Heart right ventricle (tissue), 16 donors: ENCODE results near the gene LRRC8D. TPM values are rescaled to one million over a fixed set of nuclear protein-coding genes. Genes with fewer than 3 reads are reported as not detected.

Source experiments
- ATAC-seq, 8 donors: fragments of 200-7000 bp; cut with Tn5 transposase; one replicate each; pipeline ENCODE4 v1.9.1; 2020; ENCODE audit warnings: mild to moderate bottlenecking in 8 of 8, moderate library complexity in 8 of 8, moderate number of reproducible peaks in 1 of 8
- DNase-seq, 2 donors: peaks; one replicate each; pipeline ENCODE4 v3.0.0-alpha.2; 2020
- H3K27ac ChIP-seq, 10 donors: fragments of 200-600 bp; sonication (generic) in 2 of 10; one replicate each; pipeline versions ENCODE4 v1.5.0 to v1.8.0; 2020 to 2022; ENCODE audit warnings: mild to moderate bottlenecking in 3 of 10
- H3K27me3 ChIP-seq, 7 donors: fragments of 200-600 bp; one replicate each; pipeline ENCODE4 v1.8.0; 2021 to 2022; ENCODE audit warnings: mild to moderate bottlenecking in 2 of 7
- H3K36me3 ChIP-seq, 9 donors: fragments of 200-600 bp; sonication (generic) in 1 of 9; one replicate each; pipeline versions ENCODE4 v1.5.0 to v1.8.0; 2020 to 2022; ENCODE audit warnings: mild to moderate bottlenecking in 2 of 9
- H3K4me1 ChIP-seq, 9 donors: fragments of 200-600 bp; sonication (generic) in 1 of 9; one replicate each; pipeline versions ENCODE4 v1.5.0 to v1.8.0; 2020 to 2022; ENCODE audit warnings: mild to moderate bottlenecking in 4 of 9
- H3K4me3 ChIP-seq, 10 donors: fragments of 200-600 bp; sonication (generic) in 2 of 10; one replicate each; pipeline versions ENCODE4 v1.5.0 to v1.8.0; 2020 to 2022; ENCODE audit warnings: mild to moderate bottlenecking in 7 of 10, moderate library complexity in 2 of 10
- H3K9me3 ChIP-seq, 11 donors: fragments of 200-600 bp in 10 of 11; sonication (generic) in 2 of 11; one replicate each; pipeline versions ENCODE4 v1.5.0 to v1.8.0; 2013 to 2022; ENCODE audit warnings: mild to moderate bottlenecking in 2 of 11, control low read depth in 1 of 11, moderate library complexity in 1 of 11
- WGBS, 2 donors: extraction: QIAGEN DNeasy Blood & Tissue Kit; methylation state at CpG; one replicate each; pipeline ENCODE4 v1.1.7; 2013; ENCODE audit warnings: inconsistent platforms in 1 of 2; 5-methylcytosine and 5-hydroxymethylcytosine counted together
- intact Hi-C, 10 donors: fragments of 100-400 bp; cut with DNase I; formaldehyde crosslinking; loops; one replicate each; pipeline versions ENCODE4 v1.11.1 to v1.14.2; 2022
- polyA plus RNA-seq, 2 donors: library from polyadenylated mRNA; stranded (reverse); fragments of 200-250 nt; gene quantifications; one replicate each; pipeline ENCODE4 v1.2.3, GENCODE V29; 2013
- total RNA-seq, 10 donors: library from RNA; stranded (reverse); fragmentation: NEBNext Ultra II Directional in 3 of 10; extraction: Animal tissue kit (Norgen Biotek cat#: 25700) in 3 of 10; gene quantifications; one replicate each; pipeline versions ENCODE4 v1.2.1 to v1.2.4, GENCODE V29; 2021 to 2023
- TF ChIP-seq, protein P1 (sequence below), 9 donors: fragments of 200-600 bp; sonication (generic) in 2 of 9; IDR thresholded peaks; one replicate each; pipeline versions ENCODE4 v1.5.0 to v1.8.0; 2021 to 2022; ENCODE audit warnings: antibody characterized with exemption in 9 of 9, mild to moderate bottlenecking in 5 of 9, moderate library complexity in 1 of 9
- donor health status: Arrhythmogenic right ventricular cardiomyopathy.
- donor health status: ischemic (EF 13 %, LVEDD 7.1; RV severe dilation, severe dysfunction).
- donor health status: healthy with polysubstance abuse.
- donor health status: DM: no; HTN: yes; CAD: no.
- donor health status: DM: no; HTN: no; CAD: no.
- donor health status: ischemic (EF 25% LVEDD 6.9; RV normal size, moderate dysfunction).
- donor health status: ischemic (EF 25% LVEDD 5.7; RV mildly dilated, moderate dysfunction).
- donor health status: healthy.
- donor health status: DM: yes; HTN: yes; CAD: no.
- donor health status: Ischemic cardiomyopathy.
- donor health status: ischemic (EF 35%, LVEDD 5.7; RV mildly dilated, moderate dysfunction).
- donor health status: nonischemic (EF 11% LVEDD 7.7; RV severe dilation, severe dysfunction).
- donor health status: DM: yes; HTN: yes; CAD: no.
- donor health status: PGD.
- donor health status: ischemic (EF 29% LVEDD 5.4; RV normal size, mild dysfunction).
- donor health status: nonischemic (EF 23%, LVEDD 6.1; RV moderate dilation, normal function).

Gene LRRC8D
- total and polyA plus RNA-seq, 12 donors: 3.0 to 11.0 (median 6.6) TPM

DNA sequence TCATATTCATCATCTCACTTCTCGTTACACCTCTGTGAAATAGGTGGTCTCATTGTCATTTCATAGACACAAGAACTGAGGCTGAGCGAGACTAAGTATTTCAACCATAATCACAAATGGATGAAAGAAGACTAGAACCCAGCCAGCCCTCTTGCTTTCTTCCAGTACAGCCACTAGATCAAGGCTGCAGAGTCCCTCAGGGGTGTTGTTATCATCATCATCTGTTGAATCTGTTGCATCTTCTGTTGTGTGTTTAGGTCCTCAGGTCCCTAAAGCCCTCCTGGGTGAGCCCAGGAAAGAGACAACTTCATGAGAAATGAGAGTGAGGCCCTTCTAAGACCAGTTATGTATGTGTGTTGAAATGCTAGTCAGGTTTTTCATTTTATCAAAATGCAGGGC is 87.4 kb downstream of the LRRC8D start:
- Histone ChIP-seq H3K27ac (peak overlapping the region in 9 of 10 donors; percentile 26 to 68 (median 58)), H3K4me3 (peak overlapping the region in 1 of 10 donors; percentile 8), H3K27me3 (no peaks in the 10 kb centered on the region), H3K4me1 (peaks cover 12 to 83% (median 72%) of the 10 kb centered on the region in 9 donors), H3K36me3 (no peaks in the 10 kb centered on the region), H3K9me3 (no peaks in the 10 kb centered on the region)
- TF ChIP-seq, protein P1, sequence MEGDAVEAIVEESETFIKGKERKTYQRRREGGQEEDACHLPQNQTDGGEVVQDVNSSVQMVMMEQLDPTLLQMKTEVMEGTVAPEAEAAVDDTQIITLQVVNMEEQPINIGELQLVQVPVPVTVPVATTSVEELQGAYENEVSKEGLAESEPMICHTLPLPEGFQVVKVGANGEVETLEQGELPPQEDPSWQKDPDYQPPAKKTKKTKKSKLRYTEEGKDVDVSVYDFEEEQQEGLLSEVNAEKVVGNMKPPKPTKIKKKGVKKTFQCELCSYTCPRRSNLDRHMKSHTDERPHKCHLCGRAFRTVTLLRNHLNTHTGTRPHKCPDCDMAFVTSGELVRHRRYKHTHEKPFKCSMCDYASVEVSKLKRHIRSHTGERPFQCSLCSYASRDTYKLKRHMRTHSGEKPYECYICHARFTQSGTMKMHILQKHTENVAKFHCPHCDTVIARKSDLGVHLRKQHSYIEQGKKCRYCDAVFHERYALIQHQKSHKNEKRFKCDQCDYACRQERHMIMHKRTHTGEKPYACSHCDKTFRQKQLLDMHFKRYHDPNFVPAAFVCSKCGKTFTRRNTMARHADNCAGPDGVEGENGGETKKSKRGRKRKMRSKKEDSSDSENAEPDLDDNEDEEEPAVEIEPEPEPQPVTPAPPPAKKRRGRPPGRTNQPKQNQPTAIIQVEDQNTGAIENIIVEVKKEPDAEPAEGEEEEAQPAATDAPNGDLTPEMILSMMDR (IDR thresholded peaks at IDR 0.05): no peak
- intact Hi-C loops: loop anchor here in 5 of 10 donors (5.0 to 10.0 kb wide), 3 partner anchors 51 to 66 kb away; no protein-coding TSS in a partner anchor
- 98 to 100% methylated on average over 2 of the region's 2 CpGs for WGBS, 2 donors
- ATAC-seq: no peak
- DNase-seq: no peak

DNA sequence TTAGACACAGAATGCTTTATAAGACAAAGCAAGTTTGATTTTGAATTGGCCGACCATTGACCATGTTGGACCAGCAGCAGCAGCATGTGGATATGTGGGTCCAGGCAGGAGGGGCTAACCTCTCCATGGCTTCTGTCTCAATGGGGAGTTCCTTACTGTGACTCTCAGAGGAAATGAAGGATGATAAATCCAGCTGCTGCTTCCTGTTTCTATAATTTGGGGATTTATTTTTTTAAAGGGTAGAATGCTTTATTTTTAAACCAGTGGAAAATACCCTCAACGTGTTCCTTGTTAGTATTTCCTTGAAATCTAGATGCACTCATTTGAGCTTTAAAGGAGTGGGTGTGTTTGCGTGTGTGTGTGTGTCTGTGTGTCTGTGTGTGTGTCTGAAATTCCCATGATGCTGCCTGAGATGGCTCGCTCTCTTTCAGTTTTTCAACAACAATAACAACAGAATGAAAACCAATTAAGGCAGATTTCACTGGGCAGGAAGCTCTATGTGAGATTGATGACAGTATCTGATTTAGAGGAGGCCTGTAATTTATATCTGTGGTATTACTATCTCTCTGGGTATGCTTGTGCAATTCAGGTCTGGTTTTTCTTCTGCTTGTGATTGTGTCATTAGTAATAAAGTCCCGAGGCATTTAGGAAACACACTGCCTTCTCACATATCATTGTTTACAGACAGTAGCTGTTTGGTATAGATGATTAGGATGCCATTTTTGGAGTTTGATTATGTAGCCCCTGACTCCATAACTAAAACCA is 88.0 kb downstream of the LRRC8D start:
- TF ChIP-seq, protein P1 (IDR thresholded peaks at IDR 0.05): no peak
- 33 to 44% methylated on average over 5 of the region's 5 CpGs for WGBS, 2 donors
- Histone ChIP-seq H3K27me3 (no peaks in the 10 kb centered on the region), H3K4me1 (peaks cover 12 to 78% (median 66%) of the 10 kb centered on the region in 9 donors), H3K9me3 (no peaks in the 10 kb centered on the region), H3K36me3 (no peaks in the 10 kb centered on the region), H3K4me3 (peak overlapping the region in 2 of 10 donors; percentile 8), H3K27ac (peak overlapping the region in 9 of 10 donors; percentile 26 to 68 (median 58))
- intact Hi-C loops: loop anchor here in 5 of 10 donors (5.0 to 10.0 kb wide), 3 partner anchors 52 to 67 kb away; no protein-coding TSS in a partner anchor
- DNase-seq: peak in 1 of 2 donors; percentile 54
- peak in 7 of 8 donors; percentile 54 to 83 (median 70) for ATAC-seq

DNA sequence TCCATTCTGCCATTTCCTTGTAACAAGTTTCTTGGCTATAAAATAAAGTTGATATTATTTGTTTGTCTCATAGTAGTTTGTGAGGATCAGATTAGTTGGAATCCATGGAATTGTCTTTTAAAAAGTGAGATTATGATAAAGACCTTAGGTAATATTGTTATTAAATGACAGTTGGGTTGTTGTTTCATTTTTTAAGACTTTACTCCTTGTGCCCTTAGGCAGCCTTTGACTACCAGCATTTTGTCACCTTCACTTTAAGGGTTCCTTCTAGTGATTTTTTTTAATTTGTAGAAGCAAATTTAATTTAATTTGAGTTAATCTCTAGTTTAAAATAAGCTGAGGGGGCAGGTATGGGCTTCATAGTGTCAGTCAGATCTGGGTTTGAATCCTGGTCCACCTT is 89.4 kb downstream of the LRRC8D start:
- TF ChIP-seq, protein P1 (IDR thresholded peaks at IDR 0.05): no peak
- H3K27ac ChIP-seq: peak overlapping the region in 3 of 10 donors; percentile 10 to 68 (median 66)
- no peaks in the 10 kb centered on the region for H3K36me3 ChIP-seq
- no peak for DNase-seq
- ATAC-seq: no peak
- H3K4me1 ChIP-seq: peaks cover 6 to 66% (median 52%) of the 10 kb centered on the region in 9 donors
- intact Hi-C loops: no loop called here
- no peak overlapping the region for H3K4me3 ChIP-seq
- H3K27me3 ChIP-seq: no peaks in the 10 kb centered on the region
- H3K9me3 ChIP-seq: no peaks in the 10 kb centered on the region

DNA sequence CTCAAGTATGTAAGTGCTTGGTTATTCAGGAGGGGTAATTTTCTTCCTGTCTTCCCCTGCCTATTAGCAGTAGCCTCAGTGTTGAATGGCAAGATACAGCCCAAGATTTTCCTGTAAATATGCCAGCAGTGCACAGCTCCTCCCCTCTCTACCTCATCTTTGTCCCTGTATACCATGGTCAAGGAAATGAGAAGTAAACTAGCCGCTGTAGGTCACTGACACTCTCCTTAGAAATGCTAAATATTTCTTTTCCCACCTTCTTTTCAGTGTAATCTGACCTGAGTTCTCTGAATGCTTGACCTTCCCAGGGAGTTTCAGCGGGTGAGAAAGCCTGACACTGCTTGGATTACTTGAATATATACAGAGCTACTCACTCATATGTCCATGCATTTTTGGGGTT is 89.9 kb downstream of the LRRC8D start:
- ATAC-seq: no peak
- Histone ChIP-seq H3K27ac (peak overlapping the region in 3 of 10 donors; percentile 10 to 68 (median 66)), H3K27me3 (no peaks in the 10 kb centered on the region), H3K4me3 (no peak overlapping the region), H3K9me3 (no peaks in the 10 kb centered on the region), H3K4me1 (peaks cover 6 to 66% (median 47%) of the 10 kb centered on the region in 9 donors), H3K36me3 (no peaks in the 10 kb centered on the region)
- TF ChIP-seq, protein P1 (IDR thresholded peaks at IDR 0.05): no peak
- intact Hi-C loops: no loop called here
- DNase-seq: no peak
- 76 to 82% methylated on average over 2 of the region's 2 CpGs for WGBS, 2 donors
